Caco-2 (cell line): Measurements from ENCODE around the gene CAMKMT. TPM values are rescaled to one million over a fixed set of nuclear protein-coding genes. Genes with fewer than 3 reads are reported as not detected.
"Not testable (repeated sequence)": the region's sequence is repeated elsewhere in the genome, so short reads cannot be mapped to it uniquely, and the experiment has no call there.

ENCODE experiments used
- BruUV-seq: library from RNA; stranded (reverse); fragments of 400-500 nt; replicated peaks from 2 replicates; lab custom pipeline; 2021; lab: Mats Ljungman, UMichigan
- CTCF ChIA-PET: fragments of 300-600 bp; sonication (Branson Sonifier 250); formaldehyde crosslinking; loops from one replicate; lab custom pipeline; 2022; ENCODE audit warnings: antibody characterized with exemption; lab: Charles Lee
- POLR2A ChIA-PET: fragments of 300-600 bp; sonication (Branson Sonifier 250); formaldehyde crosslinking; loops from one replicate; lab custom pipeline; 2022; ENCODE audit warnings: antibody characterized with exemption; lab: Charles Lee
- DNase-seq, 2 experiments: peaks; one replicate each; pipeline versions ENCODE4 v3.0.0 to v3.0.0-alpha.2; 2020 to 2022
- H3K27me3 ChIP-seq: replicated peaks from 2 replicates; pipeline ENCODE4 v1.6.0; 2011; ENCODE audit warnings: low read length; ENCODE audit not compliant: control insufficient read depth, insufficient read depth
- H3K36me3 ChIP-seq: 2 replicates; pipeline ENCODE4 v1.5.1; 2011; ENCODE audit warnings: low read length; ENCODE audit not compliant: control insufficient read depth, insufficient read depth
- H3K4me1 ChIP-seq: fragments of 250-450 bp; sonication (Bioruptor Pico); 2 replicates; pipeline ENCODE4 v1.5.1; 2020; ENCODE audit warnings: mild to moderate bottlenecking
- H3K4me3 ChIP-seq: 2 replicates; pipeline ENCODE4 v1.5.1; 2011; ENCODE audit warnings: low read depth, mild to moderate bottlenecking, control low read depth, low read length
- H3K9me3 ChIP-seq: fragments of 250-450 bp; sonication (Bioruptor Pico); 2 replicates; pipeline ENCODE4 v1.5.1; 2020; ENCODE audit warnings: mild to moderate bottlenecking, moderate library complexity
- H3K27ac Mint-ChIP-seq: one replicate; pipeline ENCODE4 v1.8.0; 2022; ENCODE audit warnings: mixed read lengths; ENCODE audit not compliant: unreplicated experiment
- H3K27me3 Mint-ChIP-seq: one replicate; pipeline ENCODE4 v1.8.0; 2022; ENCODE audit warnings: mixed read lengths; ENCODE audit not compliant: insufficient read depth, unreplicated experiment
- H3K36me3 Mint-ChIP-seq: one replicate; pipeline ENCODE4 v1.8.0; 2022; ENCODE audit warnings: mild to moderate bottlenecking, mixed read lengths; ENCODE audit not compliant: insufficient read depth, unreplicated experiment
- H3K4me1 Mint-ChIP-seq: one replicate; pipeline ENCODE4 v1.8.0; 2022; ENCODE audit warnings: low read depth, mixed read lengths; ENCODE audit not compliant: unreplicated experiment
- H3K4me3 Mint-ChIP-seq: one replicate; pipeline ENCODE4 v1.8.0; 2022; ENCODE audit warnings: mild to moderate bottlenecking, moderate library complexity, mixed read lengths; ENCODE audit not compliant: unreplicated experiment
- H3K9me3 Mint-ChIP-seq: one replicate; pipeline ENCODE4 v1.8.0; 2022; ENCODE audit warnings: mixed read lengths; ENCODE audit not compliant: unreplicated experiment
- CTCF ChIP-seq, 2 experiments: fragments of 200-600 bp in 1 of 2; IDR thresholded peaks; 1 replicate in 1 of 2; 2 replicates in 1 of 2; pipeline versions ENCODE4 v1.5.1 to v1.8.0; 2011 to 2022; ENCODE audit warnings: antibody characterized with exemption in 1 of 2, control low read depth in 1 of 2, inconsistent platforms in 1 of 2, low read depth in 1 of 2, low read length in 1 of 2, mild to moderate bottlenecking in 1 of 2, moderate library complexity in 1 of 2; ENCODE audit not compliant: insufficient read depth in 1 of 2, severe bottlenecking in 1 of 2, unreplicated experiment in 1 of 2
- intact Hi-C: fragments of 100-400 bp; cut with micrococcal nuclease; formaldehyde crosslinking; loops from one replicate; pipeline ENCODE4 v1.10.0; 2022; ENCODE audit not compliant: unreplicated experiment
- total RNA-seq: library from RNA; stranded (reverse); gene quantifications from 2 replicates; pipeline ENCODE4 v1.2.3, GENCODE V29; 2022

Gene CAMKMT
- total RNA-seq, 1 experiment from 2014 or later = 25.2 TPM

- H3K4me3 ChIP-seq = no peak overlapping the region
- ChIA-PET POLR2A (no interaction called here), CTCF (interaction anchor here (1.2 kb wide), 1 partner anchor 17 kb away, joined by 5 read pairs; no protein-coding TSS in a partner anchor)
- no peaks in the 10 kb centered on the region for H3K27me3 ChIP-seq
- Mint-ChIP-seq H3K9me3 (no peaks in the 10 kb centered on the region), H3K4me3 (no peak overlapping the region), H3K4me1 (no peaks in the 10 kb centered on the region), H3K27ac (no peak overlapping the region), H3K27me3 (no peaks in the 10 kb centered on the region), H3K36me3 (no peaks in the 10 kb centered on the region)
- no peak for DNase-seq
- BruUV-seq = no TSS peak
- H3K4me1 ChIP-seq = no peaks in the 10 kb centered on the region
- intact Hi-C loops = no loop called here
- H3K36me3 ChIP-seq = no peaks in the 10 kb centered on the region
- TF ChIP-seq CTCF (IDR thresholded peaks at IDR 0.05; ENCODE audit: insufficient read depth in 1 of 2, low read depth in 1 of 2, low read length in 1 of 2, severe bottlenecking in 1 of 2, unreplicated experiment in 1 of 2) = no peak
- H3K9me3 ChIP-seq = no peaks in the 10 kb centered on the region
These were observed 134.4 kb downstream of the CAMKMT start for GRCh38 chr2:44496130-44496529.

GRCh38 chr2:44498551-44498950 is 136.8 kb downstream of the CAMKMT start:
- no peaks in the 10 kb centered on the region for H3K9me3 ChIP-seq
- no peaks in the 10 kb centered on the region for H3K4me1 ChIP-seq
- BruUV-seq = no TSS peak
- intact Hi-C loops = no loop called here
- H3K27me3 ChIP-seq = no peaks in the 10 kb centered on the region
- no peaks in the 10 kb centered on the region for H3K36me3 ChIP-seq
- Mint-ChIP-seq H3K36me3 (no peaks in the 10 kb centered on the region), H3K27ac (no peak overlapping the region), H3K9me3 (no peaks in the 10 kb centered on the region), H3K4me1 (peaks cover 5% of the 10 kb centered on the region), H3K4me3 (no peak overlapping the region), H3K27me3 (no peaks in the 10 kb centered on the region)
- CTCF ChIA-PET = no interaction called here
- H3K4me3 ChIP-seq = no peak overlapping the region
- TF ChIP-seq CTCF (IDR thresholded peaks at IDR 0.05; ENCODE audit: insufficient read depth in 1 of 2, low read depth in 1 of 2, low read length in 1 of 2, severe bottlenecking in 1 of 2, unreplicated experiment in 1 of 2) = no peak
- DNase-seq = no peak
- POLR2A ChIA-PET = no interaction called here

GRCh38 chr2:44505664-44506063 is 143.9 kb downstream of the CAMKMT start:
- CTCF ChIA-PET, BruUV-seq, H3K27me3 ChIP-seq, H3K27ac Mint-ChIP-seq, H3K9me3 Mint-ChIP-seq, H3K36me3 ChIP-seq, DNase-seq, POLR2A ChIA-PET, H3K4me3 Mint-ChIP-seq, H3K9me3 ChIP-seq, H3K4me3 ChIP-seq, H3K4me1 Mint-ChIP-seq, H3K36me3 Mint-ChIP-seq, H3K27me3 Mint-ChIP-seq, H3K4me1 ChIP-seq, intact Hi-C loops: not testable (repeated sequence)

- intact Hi-C loops = no loop called here
- H3K4me1 Mint-ChIP-seq = no peaks in the 10 kb centered on the region
- ChIA-PET POLR2A (no interaction called here), CTCF (no interaction called here)
- no peaks in the 10 kb centered on the region for H3K9me3 Mint-ChIP-seq
- Histone ChIP-seq H3K9me3 (no peaks in the 10 kb centered on the region), H3K36me3 (no peaks in the 10 kb centered on the region), H3K4me3 (no peak overlapping the region), H3K4me1 (no peaks in the 10 kb centered on the region), H3K27me3 (no peaks in the 10 kb centered on the region)
- H3K36me3 Mint-ChIP-seq = no peaks in the 10 kb centered on the region
- no peak overlapping the region for H3K4me3 Mint-ChIP-seq
- H3K27me3 Mint-ChIP-seq = no peaks in the 10 kb centered on the region
- no TSS peak for BruUV-seq
- H3K27ac Mint-ChIP-seq = no peak overlapping the region
- no peak for DNase-seq
- no peak for TF ChIP-seq CTCF (IDR thresholded peaks at IDR 0.05; ENCODE audit: insufficient read depth in 1 of 2, low read depth in 1 of 2, low read length in 1 of 2, severe bottlenecking in 1 of 2, unreplicated experiment in 1 of 2)
These were observed 148.5 kb downstream of the CAMKMT start for GRCh38 chr2:44510246-44510645.
